RCC 7860 (cell line): ENCODE data around the gene TMEM39A.

Experiments used
- DNase-seq: peaks from one replicate; pipeline ENCODE4 v3.0.0-alpha.2; 2015; ENCODE audit warnings: low spot score
- FAIRE-seq: peaks from 2 replicates; lab custom pipeline; 2012; peaks lifted over from hg19 to GRCh38; lab: Jason Lieb, UNC

TMEM39A gene

GRCh38 chr3:119456469-119456868, 6.9 kb downstream of the TMEM39A start:
- DNase-seq (no peak), FAIRE-seq (no peak)

GRCh38 chr3:119453822-119454221, 9.6 kb downstream of the TMEM39A start:
- FAIRE-seq: no peak
- no peak for DNase-seq

- FAIRE-seq: no peak
- DNase-seq: no peak
Measured at GRCh38 chr3:119444590-119444989, 18.8 kb downstream of the TMEM39A start.

- no peak for DNase-seq
- FAIRE-seq: no peak
Measured at GRCh38 chr3:119443179-119443578, 20.2 kb downstream of the TMEM39A start.

GRCh38 chr3:119437691-119438258, 25.6 kb downstream of the TMEM39A start:
- no peak for FAIRE-seq
- no peak for DNase-seq

- no peak for FAIRE-seq
Measured at GRCh38 chr3:119436977-119437376, 26.4 kb downstream of the TMEM39A start.

GRCh38 chr3:119434703-119435102, 28.7 kb downstream of the TMEM39A start:
- FAIRE-seq: no peak
- no peak for DNase-seq

More at GRCh38 chr3:119436977-119437376, 26.4 kb downstream of the TMEM39A start:
- no peak for DNase-seq

GRCh38 chr3:119433613-119434325, 29.6 kb downstream of the TMEM39A start:
- DNase-seq: no peak
- FAIRE-seq: no peak

GRCh38 chr3:119428538-119428937, 34.9 kb downstream of the TMEM39A start:
- FAIRE-seq (no peak), DNase-seq (no peak)

- FAIRE-seq (no peak), DNase-seq (no peak)
Measured at GRCh38 chr3:119427669-119428068, 35.7 kb downstream of the TMEM39A start.

- no peak for FAIRE-seq
- DNase-seq: no peak
Measured at GRCh38 chr3:119420196-119420595, 43.2 kb downstream of the TMEM39A start.

- FAIRE-seq (no peak), DNase-seq (no peak)
Measured at GRCh38 chr3:119418641-119419040, 44.8 kb downstream of the TMEM39A start.

GRCh38 chr3:119417771-119418512, 45.5 kb downstream of the TMEM39A start:
- FAIRE-seq: no peak
- no peak for DNase-seq

GRCh38 chr3:119416873-119417272, 46.5 kb downstream of the TMEM39A start:
- FAIRE-seq: no peak

GRCh38 chr3:119413603-119414280, 49.7 kb downstream of the TMEM39A start:
- no peak for DNase-seq
- no peak for FAIRE-seq

More at GRCh38 chr3:119416873-119417272, 46.5 kb downstream of the TMEM39A start:
- DNase-seq: no peak

- FAIRE-seq (no peak), DNase-seq (no peak)
Measured at GRCh38 chr3:119409844-119410243, 53.6 kb downstream of the TMEM39A start.

GRCh38 chr3:119408243-119408950, 55.0 kb downstream of the TMEM39A start:
- FAIRE-seq (no peak), DNase-seq (no peak)

- FAIRE-seq (no peak), DNase-seq (no peak)
Measured at GRCh38 chr3:119405315-119405714, 58.1 kb downstream of the TMEM39A start.

- DNase-seq: no peak
- no peak for FAIRE-seq
Measured at GRCh38 chr3:119403201-119403600, 60.2 kb downstream of the TMEM39A start.

- FAIRE-seq: no peak
- DNase-seq: no peak
Measured at GRCh38 chr3:119402791-119403190, 60.6 kb downstream of the TMEM39A start.
